Gastroesophageal sphincter (tissue), 3 donors: Measurements from ENCODE around the gene MISP3.

Source experiments
- POLR2A ChIP-seq, 2 donors: fragments of 450-650 bp; IDR thresholded peaks; one replicate each; pipeline ENCODE4 v1.6.1; 2017; ENCODE audit warnings: antibody characterized with exemption in 2 of 2, mild to moderate bottlenecking in 2 of 2, moderate library complexity in 1 of 2
- POLR2AphosphoS5 ChIP-seq: sonication (generic); formaldehyde crosslinking; IDR thresholded peaks from one replicate; pipeline ENCODE4 v1.6.1; 2017; ENCODE audit warnings: antibody characterized with exemption
- TF ChIP-seq, protein P1 (sequence below), 4 experiments: fragments of 200-600 bp in 2 of 4; fragments of 450-650 bp in 2 of 4; sonication (generic) in 1 of 4; IDR thresholded peaks; one replicate each; pipeline ENCODE4 v1.5.1; 2017 to 2019; ENCODE audit warnings: antibody characterized with exemption in 4 of 4, mild to moderate bottlenecking in 2 of 4, moderate library complexity in 2 of 4

DNA sequence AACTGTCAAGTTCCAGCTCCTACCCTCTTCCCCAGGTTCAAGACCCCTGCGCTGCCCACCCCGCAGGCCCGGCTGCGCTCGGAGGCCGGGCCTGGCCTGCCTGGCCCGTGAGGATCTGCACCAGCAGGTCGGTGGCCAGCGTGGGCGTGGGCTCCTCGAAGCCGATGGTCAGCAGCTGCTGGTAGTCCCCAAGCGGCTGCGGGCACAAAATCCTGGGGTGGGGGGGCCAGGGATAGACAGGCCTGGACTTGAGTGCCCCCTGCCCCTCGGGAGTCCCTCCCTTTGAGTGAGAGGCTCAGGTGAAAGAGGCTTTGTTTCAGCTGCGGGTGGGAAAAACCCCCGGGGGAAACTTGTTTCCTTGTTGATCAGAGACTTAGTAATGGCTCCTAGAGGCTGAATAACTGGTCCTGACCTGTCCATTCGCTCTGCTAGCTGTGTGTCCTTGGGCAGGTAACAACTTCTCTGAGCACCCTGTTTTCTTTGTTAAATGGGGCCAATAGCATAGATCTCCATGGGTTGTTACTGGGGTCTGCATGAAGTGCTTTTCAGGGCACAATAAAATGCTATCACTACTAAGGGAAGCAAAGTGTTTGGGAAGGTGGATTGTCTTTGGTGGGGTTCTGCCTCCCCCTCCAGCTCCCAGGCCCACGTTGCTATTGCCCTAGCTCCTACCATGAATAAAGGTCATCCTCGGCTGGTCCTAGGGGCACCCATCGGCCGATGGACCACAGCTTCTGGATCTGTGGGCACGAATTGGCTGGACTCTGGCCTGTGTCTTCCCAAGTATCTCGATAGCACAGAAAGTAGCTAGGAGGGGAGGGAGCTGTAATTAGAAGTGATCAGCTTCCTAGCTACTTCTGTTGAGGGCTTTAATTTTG, 9.4 kb downstream of the MISP3 start:
- TF ChIP-seq, protein P1, sequence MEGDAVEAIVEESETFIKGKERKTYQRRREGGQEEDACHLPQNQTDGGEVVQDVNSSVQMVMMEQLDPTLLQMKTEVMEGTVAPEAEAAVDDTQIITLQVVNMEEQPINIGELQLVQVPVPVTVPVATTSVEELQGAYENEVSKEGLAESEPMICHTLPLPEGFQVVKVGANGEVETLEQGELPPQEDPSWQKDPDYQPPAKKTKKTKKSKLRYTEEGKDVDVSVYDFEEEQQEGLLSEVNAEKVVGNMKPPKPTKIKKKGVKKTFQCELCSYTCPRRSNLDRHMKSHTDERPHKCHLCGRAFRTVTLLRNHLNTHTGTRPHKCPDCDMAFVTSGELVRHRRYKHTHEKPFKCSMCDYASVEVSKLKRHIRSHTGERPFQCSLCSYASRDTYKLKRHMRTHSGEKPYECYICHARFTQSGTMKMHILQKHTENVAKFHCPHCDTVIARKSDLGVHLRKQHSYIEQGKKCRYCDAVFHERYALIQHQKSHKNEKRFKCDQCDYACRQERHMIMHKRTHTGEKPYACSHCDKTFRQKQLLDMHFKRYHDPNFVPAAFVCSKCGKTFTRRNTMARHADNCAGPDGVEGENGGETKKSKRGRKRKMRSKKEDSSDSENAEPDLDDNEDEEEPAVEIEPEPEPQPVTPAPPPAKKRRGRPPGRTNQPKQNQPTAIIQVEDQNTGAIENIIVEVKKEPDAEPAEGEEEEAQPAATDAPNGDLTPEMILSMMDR (IDR thresholded peaks at IDR 0.05) = no peak
- TF ChIP-seq POLR2A (IDR thresholded peaks at IDR 0.05) (no peak), POLR2AphosphoS5 (no peak)
